ENCODE results near the gene PGM2L1.

The PGM2L1 gene

DNA sequence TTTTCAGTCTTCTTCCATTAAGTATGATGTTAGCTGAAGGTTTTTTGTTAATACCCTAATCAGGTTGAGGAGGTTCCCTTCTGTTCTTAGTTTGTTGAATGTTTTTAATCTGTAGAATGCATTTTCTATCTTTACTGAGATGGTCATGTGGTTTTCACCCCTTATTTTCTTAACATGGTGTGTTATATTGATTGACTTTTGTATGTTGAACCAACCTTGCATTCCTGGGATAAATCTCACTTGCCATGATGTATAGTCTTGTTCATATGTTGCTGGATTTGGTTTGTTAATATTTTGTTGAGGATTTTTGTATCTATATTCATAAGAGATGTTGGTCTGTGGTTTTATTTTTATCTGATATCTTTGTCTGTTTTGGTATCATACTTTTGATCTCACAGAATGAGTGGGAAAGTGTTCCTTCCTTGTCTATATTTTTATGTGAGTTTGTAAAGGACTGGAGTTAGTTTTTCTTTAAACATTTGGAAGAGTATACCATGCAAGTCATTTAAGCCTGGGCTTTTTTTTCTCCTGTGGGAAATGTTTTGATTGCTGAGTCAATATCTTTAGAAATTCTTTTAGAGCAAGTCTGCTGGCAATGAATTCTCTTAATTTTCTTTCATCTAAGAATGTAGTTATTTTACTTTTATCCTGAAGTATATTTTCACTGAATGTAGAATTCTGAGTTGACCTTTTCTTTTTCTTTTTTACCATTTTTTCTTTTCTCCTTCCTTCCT, 81.3 kb downstream of the PGM2L1 start:
- Mint-ChIP-seq H3K27ac (no peak overlapping the region), H3K4me1 (ENCODE audit: low read depth) (no peaks in the 10 kb centered on the region)

DNA sequence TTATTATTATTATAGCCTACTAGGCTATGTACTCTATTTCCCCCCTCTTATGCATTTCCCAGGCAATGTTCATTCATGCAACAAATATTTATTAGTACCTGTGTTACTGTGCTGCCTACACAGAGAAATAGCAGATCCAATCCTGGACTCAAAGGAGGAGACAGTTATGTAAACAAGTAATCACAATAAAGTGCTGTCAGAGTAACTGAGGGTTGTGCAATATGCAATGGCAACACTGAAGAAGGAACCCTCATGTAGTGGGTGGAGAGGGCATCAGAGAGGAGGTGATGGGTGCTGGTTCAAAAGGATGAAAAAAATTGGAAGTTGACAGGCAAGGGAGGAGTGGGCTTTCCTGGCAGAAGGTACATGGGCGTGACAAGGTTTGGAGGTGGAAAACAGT, 85.9 kb downstream of the PGM2L1 start:
- Mint-ChIP-seq H3K27ac (no peak overlapping the region), H3K9me3 (peaks cover 9% of the 10 kb centered on the region), H3K4me3 (no peak overlapping the region), H3K36me3 (ENCODE audit: low read depth) (peaks cover 3% of the 10 kb centered on the region), H3K4me1 (ENCODE audit: low read depth) (peaks cover 2% of the 10 kb centered on the region), H3K27me3 (ENCODE audit: low read depth) (peaks cover 47% of the 10 kb centered on the region)

More for the DNA sequence above, 81.3 kb downstream of the PGM2L1 start:
- Mint-ChIP-seq H3K4me3 (no peak overlapping the region), H3K36me3 (ENCODE audit: low read depth) (peaks cover 5% of the 10 kb centered on the region), H3K27me3 (ENCODE audit: low read depth) (peaks cover 35% of the 10 kb centered on the region), H3K9me3 (peaks cover 14% of the 10 kb centered on the region)

- H3K4me3 Mint-ChIP-seq, result peak within 1 kb of the TSS; percentile 60
- H3K4me1 Mint-ChIP-seq (ENCODE audit: low read depth), result peaks cover 2% of the 10 kb centered on the region
- H3K27me3 Mint-ChIP-seq (ENCODE audit: low read depth), result peaks cover 43% of the 10 kb centered on the region
- no peak within 1 kb of the TSS for H3K27ac Mint-ChIP-seq
- H3K36me3 Mint-ChIP-seq (ENCODE audit: low read depth), result no peaks in the 10 kb centered on the region
- no peaks in the 10 kb centered on the region for H3K9me3 Mint-ChIP-seq
These were observed 86.8 kb downstream of the PGM2L1 start, which contains the start of gene P4HA3 for GRCh38 chr11:74311352-74311926. TSS of gene P4HA3 (minus strand) at chr11:74311640. CDS start at chr11:74311611, 29 bp downstream.

DNA sequence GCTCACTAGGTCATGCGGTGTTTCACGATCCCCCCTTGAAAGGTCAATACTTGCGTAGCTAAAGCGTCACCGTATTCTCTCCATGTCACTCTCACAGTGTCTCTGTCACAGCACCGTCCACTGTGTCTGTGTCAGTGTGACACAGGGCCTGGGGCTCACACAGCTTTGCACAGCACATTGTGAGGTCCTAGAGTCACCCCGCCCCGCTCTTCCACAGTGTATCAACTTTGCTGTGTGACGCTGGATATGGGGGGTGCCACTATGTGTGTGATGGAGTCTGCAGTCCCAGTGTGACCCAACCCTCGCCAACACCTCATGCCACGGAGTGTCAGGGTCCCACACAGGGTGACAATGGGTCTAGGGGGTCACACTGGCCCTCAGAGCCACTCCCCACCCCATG, 87.4 kb downstream of the PGM2L1 start:
- H3K4me1 Mint-ChIP-seq (ENCODE audit: low read depth), result peaks cover 2% of the 10 kb centered on the region
- no peaks in the 10 kb centered on the region for H3K36me3 Mint-ChIP-seq (ENCODE audit: low read depth)
- peaks cover 48% of the 10 kb centered on the region for H3K27me3 Mint-ChIP-seq (ENCODE audit: low read depth)
- H3K27ac Mint-ChIP-seq, result no peak overlapping the region
- no peaks in the 10 kb centered on the region for H3K9me3 Mint-ChIP-seq
- no peak overlapping the region for H3K4me3 Mint-ChIP-seq

- Mint-ChIP-seq H3K27ac (no peak overlapping the region), H3K36me3 (ENCODE audit: low read depth) (no peaks in the 10 kb centered on the region), H3K27me3 (ENCODE audit: low read depth) (peaks cover 54% of the 10 kb centered on the region), H3K4me1 (ENCODE audit: low read depth) (peaks cover 2% of the 10 kb centered on the region), H3K4me3 (no peak overlapping the region), H3K9me3 (no peaks in the 10 kb centered on the region)
These were observed 90.8 kb downstream of the PGM2L1 start for GRCh38 chr11:74307434-74307833.

- Mint-ChIP-seq H3K27me3 (ENCODE audit: low read depth) (peaks cover 47% of the 10 kb centered on the region), H3K36me3 (ENCODE audit: low read depth) (no peaks in the 10 kb centered on the region), H3K4me3 (no peak overlapping the region), H3K4me1 (ENCODE audit: low read depth) (peaks cover under 1% of the 10 kb centered on the region), H3K27ac (no peak overlapping the region), H3K9me3 (no peaks in the 10 kb centered on the region)
These were observed 91.6 kb downstream of the PGM2L1 start for GRCh38 chr11:74306435-74307175.

DNA sequence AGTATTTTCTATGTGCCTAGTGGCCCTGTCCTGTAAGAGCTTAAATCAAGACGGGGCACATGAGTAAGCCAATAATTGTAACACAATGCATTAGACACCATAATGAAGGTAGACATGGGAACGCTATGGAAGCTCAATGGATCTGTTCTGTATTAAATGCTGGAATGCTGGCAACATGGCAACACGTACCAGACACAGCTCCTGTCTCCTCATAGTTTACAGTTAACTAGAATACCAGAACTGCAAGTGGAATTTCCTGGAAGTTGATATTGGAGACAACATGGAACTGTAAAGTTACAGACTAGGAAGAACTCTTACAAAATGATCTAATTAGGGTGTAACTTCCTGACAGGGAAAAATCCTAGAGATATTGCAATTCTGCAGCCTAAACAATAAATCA, 99.2 kb downstream of the PGM2L1 start:
- Mint-ChIP-seq H3K27ac (no peak overlapping the region), H3K4me3 (no peak overlapping the region), H3K27me3 (ENCODE audit: low read depth) (peaks cover 13% of the 10 kb centered on the region), H3K36me3 (ENCODE audit: low read depth) (no peaks in the 10 kb centered on the region), H3K4me1 (ENCODE audit: low read depth) (peaks cover 5% of the 10 kb centered on the region), H3K9me3 (no peaks in the 10 kb centered on the region)

GRCh38 chr11:74297484-74297883, 100.7 kb downstream of the PGM2L1 start:
- Mint-ChIP-seq H3K27ac (no peak overlapping the region), H3K4me3 (no peak overlapping the region), H3K4me1 (ENCODE audit: low read depth) (peaks cover 5% of the 10 kb centered on the region), H3K27me3 (ENCODE audit: low read depth) (peaks cover 18% of the 10 kb centered on the region), H3K9me3 (no peaks in the 10 kb centered on the region), H3K36me3 (ENCODE audit: low read depth) (no peaks in the 10 kb centered on the region)

DNA sequence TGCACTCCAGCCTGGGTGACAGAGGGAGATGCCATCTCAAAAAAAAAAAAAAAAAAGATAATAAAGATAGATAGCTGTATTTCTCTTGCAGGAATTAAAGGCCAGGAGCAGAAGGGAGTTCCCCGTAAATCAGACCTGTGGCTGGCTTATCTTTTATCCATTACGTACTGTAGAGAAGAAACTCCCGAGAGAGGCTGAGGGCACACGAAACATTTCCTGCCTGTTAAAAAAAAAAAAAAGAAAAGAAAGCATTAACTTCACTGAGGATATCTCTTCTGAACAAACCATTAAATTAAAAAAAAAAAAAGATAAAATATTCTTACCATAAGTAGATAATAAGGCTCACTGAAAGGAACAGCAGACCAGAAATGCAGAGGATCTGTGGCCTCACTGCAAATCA, 109.3 kb downstream of the PGM2L1 start:
- Mint-ChIP-seq H3K9me3 (no peaks in the 10 kb centered on the region), H3K27me3 (ENCODE audit: low read depth) (peaks cover 15% of the 10 kb centered on the region), H3K4me1 (ENCODE audit: low read depth) (peaks cover 3% of the 10 kb centered on the region), H3K4me3 (no peak overlapping the region), H3K27ac (no peak overlapping the region), H3K36me3 (ENCODE audit: low read depth) (no peaks in the 10 kb centered on the region)

- Mint-ChIP-seq H3K4me1 (ENCODE audit: low read depth) (peaks cover 3% of the 10 kb centered on the region), H3K36me3 (ENCODE audit: low read depth) (no peaks in the 10 kb centered on the region), H3K27ac (no peak overlapping the region), H3K9me3 (no peaks in the 10 kb centered on the region), H3K4me3 (no peak overlapping the region), H3K27me3 (ENCODE audit: low read depth) (peaks cover 12% of the 10 kb centered on the region)
These were observed 110.1 kb downstream of the PGM2L1 start for GRCh38 chr11:74288161-74288560.

DNA sequence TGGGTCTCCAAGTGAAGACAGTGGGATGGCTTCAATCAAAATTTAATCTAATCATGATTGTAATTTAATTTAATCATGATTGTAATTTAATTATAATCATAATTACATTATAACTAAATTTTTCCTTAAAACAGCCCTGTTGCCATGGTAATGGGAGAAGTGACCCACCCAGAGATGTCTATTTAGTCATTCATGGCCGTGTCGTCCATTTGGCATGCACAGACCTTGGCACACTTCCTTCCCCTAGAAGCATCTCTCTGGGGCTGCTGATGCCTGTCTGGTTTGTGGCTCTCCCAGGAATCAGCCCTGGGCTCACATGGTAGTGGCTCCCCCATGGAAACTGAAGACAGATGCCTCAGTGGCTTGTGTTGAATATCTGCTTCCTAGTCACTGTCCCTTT, 113.8 kb downstream of the PGM2L1 start:
- H3K4me3 Mint-ChIP-seq, result no peak overlapping the region
- no peaks in the 10 kb centered on the region for H3K36me3 Mint-ChIP-seq (ENCODE audit: low read depth)
- no peaks in the 10 kb centered on the region for H3K27me3 Mint-ChIP-seq (ENCODE audit: low read depth)
- H3K9me3 Mint-ChIP-seq, result no peaks in the 10 kb centered on the region
- H3K4me1 Mint-ChIP-seq (ENCODE audit: low read depth), result peaks cover 3% of the 10 kb centered on the region
- H3K27ac Mint-ChIP-seq, result no peak overlapping the region

- H3K4me1 Mint-ChIP-seq (ENCODE audit: low read depth), result peaks cover 3% of the 10 kb centered on the region
- no peak overlapping the region for H3K27ac Mint-ChIP-seq
- H3K36me3 Mint-ChIP-seq (ENCODE audit: low read depth), result no peaks in the 10 kb centered on the region
- H3K4me3 Mint-ChIP-seq, result no peak overlapping the region
- H3K9me3 Mint-ChIP-seq, result no peaks in the 10 kb centered on the region
- H3K27me3 Mint-ChIP-seq (ENCODE audit: low read depth), result no peaks in the 10 kb centered on the region
These were observed 114.6 kb downstream of the PGM2L1 start for GRCh38 chr11:74283580-74284180.

DNA sequence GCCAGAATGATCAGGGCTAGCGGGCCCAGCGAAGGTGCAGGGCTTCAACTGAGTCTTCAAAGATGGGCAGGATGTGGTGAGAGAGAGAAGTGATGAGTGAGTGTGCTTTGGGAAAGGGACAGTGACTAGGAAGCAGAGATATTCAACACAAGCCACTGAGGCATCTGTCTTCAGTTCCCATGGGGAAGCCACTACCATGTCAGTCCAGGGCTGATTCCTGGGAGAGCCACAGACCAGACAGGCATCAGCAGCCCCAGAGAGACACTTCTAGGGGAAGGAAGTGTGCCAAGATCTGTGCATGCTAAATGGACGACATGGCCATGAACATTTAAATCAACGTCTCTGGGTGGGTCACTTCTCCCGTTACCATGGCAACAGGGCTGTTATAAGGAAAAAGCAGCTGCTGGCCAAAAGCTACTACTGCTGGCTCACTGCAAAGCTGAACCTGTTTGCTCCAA, 115.3 kb downstream of the PGM2L1 start:
- Mint-ChIP-seq H3K9me3 (no peaks in the 10 kb centered on the region), H3K36me3 (ENCODE audit: low read depth) (no peaks in the 10 kb centered on the region), H3K4me1 (ENCODE audit: low read depth) (peaks cover 2% of the 10 kb centered on the region), H3K27me3 (ENCODE audit: low read depth) (no peaks in the 10 kb centered on the region), H3K4me3 (no peak overlapping the region), H3K27ac (no peak overlapping the region)

DNA sequence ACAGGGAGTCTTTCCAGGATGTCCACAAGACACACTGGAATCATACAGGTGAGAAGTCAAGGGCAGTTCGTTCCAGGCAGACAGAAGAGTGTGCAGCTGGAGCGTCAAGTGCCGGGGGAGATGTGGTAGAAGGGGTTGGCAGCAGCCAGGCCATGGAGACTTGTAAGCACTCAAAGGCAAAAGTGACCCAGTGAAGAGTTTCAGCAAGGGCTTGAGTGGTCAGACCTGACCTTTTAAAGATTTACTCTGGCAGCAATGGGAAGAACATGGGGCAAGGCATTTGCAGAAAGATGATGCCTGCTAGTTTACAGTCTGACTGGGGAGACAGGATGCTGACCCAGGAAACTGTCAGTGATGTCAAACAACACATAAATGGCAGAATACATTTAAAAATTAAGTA, 115.8 kb downstream of the PGM2L1 start:
- no peaks in the 10 kb centered on the region for H3K36me3 Mint-ChIP-seq (ENCODE audit: low read depth)
- no peaks in the 10 kb centered on the region for H3K9me3 Mint-ChIP-seq
- no peaks in the 10 kb centered on the region for H3K27me3 Mint-ChIP-seq (ENCODE audit: low read depth)
- H3K4me3 Mint-ChIP-seq, result no peak overlapping the region
- H3K27ac Mint-ChIP-seq, result no peak overlapping the region
- no peaks in the 10 kb centered on the region for H3K4me1 Mint-ChIP-seq (ENCODE audit: low read depth)
